HepG2 (cell line): ENCODE data around the gene PNPLA3. TPM values are rescaled to one million over a fixed set of nuclear protein-coding genes. Genes with fewer than 3 reads are reported as not detected.
A peak's percentile ranks its signal among the peaks of the same experiment; 100 is the strongest.

Source experiments
- ATAC-seq: fragments of 200-7000 bp; cut with Tn5 transposase; 3 replicates; pipeline ENCODE4 v1.9.1; 2020; ENCODE audit warnings: mild to moderate bottlenecking, moderate library complexity
- BruUV-seq: library from RNA; stranded (reverse); fragments of 400-500 nt; replicated peaks from 2 replicates; lab custom pipeline; 2021; lab: Mats Ljungman, UMichigan
- CTCF ChIA-PET: fragments of 300-600 bp; formaldehyde crosslinking; extraction: SDS; loops from one replicate; lab custom pipeline; 2021; ENCODE audit warnings: low total read pairs, inconsistent platforms, low intra/inter-chr PET ratio; lab: Yijun Ruan, JAX
- POLR2A ChIA-PET: fragments of 350-600 bp; sonication (Branson Sonifier 250); formaldehyde crosslinking; loops from one replicate; lab custom pipeline; 2020; ENCODE audit warnings: antibody characterized with exemption, inconsistent platforms; lab: Yijun Ruan, JAX
- DNase-seq: peaks from one replicate; pipeline ENCODE4 v3.0.0-alpha.2; 2015; ENCODE audit warnings: low spot score
- FAIRE-seq: peaks from 3 replicates; lab custom pipeline; 2011; peaks lifted over from hg19 to GRCh38; lab: Jason Lieb, UNC
- H2AFZ ChIP-seq: one replicate; pipeline ENCODE4 v1.6.1; 2011; ENCODE audit warnings: low read length, inconsistent platforms
- H3K27ac ChIP-seq: fragments of 300-600 bp; 3 replicates; pipeline ENCODE4 v1.8.0; 2011; ENCODE audit warnings: mixed run types, mild to moderate bottlenecking, mixed read lengths, low read length, inconsistent platforms; ENCODE audit not compliant: insufficient read depth; ENCODE audit errors: extremely low read length
- H3K27me3 ChIP-seq, 2 experiments: fragments of 200-600 bp in 1 of 2; 2 replicates in 1 of 2; 3 replicates in 1 of 2; pipeline versions ENCODE4 v1.6.0 to v1.8.0; 2011; ENCODE audit warnings: low read length in 2 of 2, mild to moderate bottlenecking in 2 of 2, moderate library complexity in 2 of 2, inconsistent platforms in 1 of 2; ENCODE audit not compliant: insufficient read depth in 2 of 2, control insufficient read depth in 1 of 2
- H3K36me3 ChIP-seq, 2 experiments: fragments of 200-600 bp in 1 of 2; replicated peaks in 1 of 2; 2 replicates in 1 of 2; 3 replicates in 1 of 2; pipeline versions ENCODE4 v1.5.1 to v1.8.0; 2011; ENCODE audit warnings: low read length in 2 of 2, inconsistent platforms in 1 of 2; ENCODE audit not compliant: insufficient read depth in 2 of 2, control insufficient read depth in 1 of 2
- H3K4me1 ChIP-seq: 2 replicates; pipeline ENCODE4 v1.5.1; 2012; ENCODE audit warnings: low read length, inconsistent platforms; ENCODE audit not compliant: insufficient read depth
- H3K4me2 ChIP-seq: 2 replicates; pipeline ENCODE4 v1.6.0; 2011; ENCODE audit warnings: low read depth, low read length, inconsistent platforms
- H3K4me3 ChIP-seq, 3 experiments: fragments of 200-600 bp in 1 of 3; sonication (generic), shearing (Covaris generic) in 1 of 3; replicated peaks in 1 of 3; 2 replicates each; pipeline ENCODE4 v1.5.1; 2011 to 2016; ENCODE audit warnings: low read length in 3 of 3, inconsistent platforms in 2 of 3, low read depth in 2 of 3, mild to moderate bottlenecking in 2 of 3, control low read depth in 1 of 3, mixed read lengths in 1 of 3; ENCODE audit not compliant: insufficient read depth in 1 of 3
- H3K79me2 ChIP-seq: one replicate; pipeline ENCODE4 v1.6.1; 2011; ENCODE audit warnings: low read length, inconsistent platforms; ENCODE audit not compliant: insufficient read depth
- H3K9ac ChIP-seq: 2 replicates; pipeline ENCODE4 v1.6.0; 2011; ENCODE audit warnings: mild to moderate bottlenecking, low read depth, low read length, inconsistent platforms; ENCODE audit not compliant: insufficient read depth
- H3K9me3 ChIP-seq: 2 replicates; pipeline ENCODE4 v1.5.1; 2012; ENCODE audit warnings: mild to moderate bottlenecking, low read length
- H4K20me1 ChIP-seq: 2 replicates; pipeline ENCODE4 v1.6.0; 2011; ENCODE audit warnings: inconsistent platforms, mild to moderate bottlenecking, low read length, moderate library complexity; ENCODE audit not compliant: insufficient read depth
- ARNT2 ChIP-seq: sonication (generic); formaldehyde crosslinking; IDR thresholded peaks from 2 replicates; pipeline ENCODE4 v1.8.0; 2022; ENCODE audit warnings: mild to moderate bottlenecking, low read depth, missing genetic modification reagents, moderate library complexity
- FOXK1 ChIP-seq: sonication (generic); formaldehyde crosslinking; IDR thresholded peaks from 2 replicates; pipeline ENCODE4 v1.4.0; 2020; ENCODE audit warnings: low read depth, missing genetic modification reagents, borderline replicate concordance
- MYNN ChIP-seq: sonication (generic); formaldehyde crosslinking; IDR thresholded peaks from 2 replicates; pipeline ENCODE4 v1.4.0; 2020; ENCODE audit warnings: mild to moderate bottlenecking, low read depth, missing genetic modification reagents
- SMAD1 ChIP-seq: sonication (generic); formaldehyde crosslinking; IDR thresholded peaks from 2 replicates; pipeline ENCODE4 v1.4.0; 2020; ENCODE audit warnings: missing genetic modification reagents, low read depth, mild to moderate bottlenecking, borderline replicate concordance
- SSRP1 ChIP-seq: IDR thresholded peaks from 2 replicates; pipeline ENCODE4 v1.6.1; 2016; ENCODE audit warnings: control low read depth
- WGBS: methylation state at CpG from one replicate; pipeline ENCODE4 v1.1.6; 2017; ENCODE audit warnings: low lambda C conversion rate; 5-methylcytosine and 5-hydroxymethylcytosine counted together
- in situ Hi-C: cut with HindIII; loops from 2 replicates; pipeline ENCODE4 v1.10.0; 2017; ENCODE audit warnings: low pct_unique_long_range_greater_than_20kb; ENCODE audit not compliant: extremely low pct_ligation_motif_present
- intact Hi-C: fragments of 100-400 bp; cut with micrococcal nuclease; formaldehyde crosslinking; loops from one replicate; pipeline ENCODE4 v1.10.0; 2022; ENCODE audit not compliant: unreplicated experiment
- polyA plus RNA-seq, 8 experiments: library from polyadenylated mRNA; depleted of rRNA in 3 of 8; stranded (reverse) in 7 of 8; unstranded in 1 of 8; fragments of >200 nt; fragmentation: Illumina TruSeq in 4 of 8; extraction: Trizol in 4 of 8; gene quantifications; 2 replicates each; pipeline versions ENCODE4 v1.2.1 to v1.2.3, GENCODE V29; 2011 to 2016; ENCODE audit warnings: low read depth in 4 of 8, missing spikeins in 1 of 8, mixed read lengths in 1 of 8; ENCODE audit not compliant: insufficient read depth in 1 of 8
- total RNA-seq, 5 experiments: library from RNA; depleted of rRNA; stranded (reverse); fragments of >200 nt; fragmentation: Illumina TruSeq; extraction: Trizol; gene quantifications; 2 replicates each; pipeline ENCODE4 v1.2.3, GENCODE V29; 2016; ENCODE audit warnings: low read depth in 1 of 5
- TF ChIP-seq, protein P1 (sequence below): sonication (generic); formaldehyde crosslinking; IDR thresholded peaks from 2 replicates; pipeline ENCODE4 v1.5.0; 2020; ENCODE audit warnings: mild to moderate bottlenecking, missing genetic modification reagents, moderate library complexity
- TF ChIP-seq, protein P2 (sequence below): sonication (generic); formaldehyde crosslinking; IDR thresholded peaks from 2 replicates; pipeline ENCODE4 v1.8.0; 2022; ENCODE audit warnings: missing genetic modification reagents, low read depth, mild to moderate bottlenecking, borderline replicate concordance
- TF ChIP-seq, protein P3 (sequence below): sonication (generic); formaldehyde crosslinking; IDR thresholded peaks from 2 replicates; pipeline ENCODE4 v1.8.1; 2023; ENCODE audit warnings: mild to moderate bottlenecking, moderate library complexity, missing genetic modification reagents
- TF ChIP-seq, protein P4 (sequence below): sonication (generic); formaldehyde crosslinking; IDR thresholded peaks from 2 replicates; pipeline ENCODE4 v1.5.1; 2020; ENCODE audit warnings: mild to moderate bottlenecking, moderate library complexity, missing genetic modification reagents

The PNPLA3 gene
- total and polyA plus RNA-seq, 2 of the 13 experiments (the other 11 are each of a cell fraction or from before 2014, with no cell fraction given): 16.9 to 19.8 TPM

DNA sequence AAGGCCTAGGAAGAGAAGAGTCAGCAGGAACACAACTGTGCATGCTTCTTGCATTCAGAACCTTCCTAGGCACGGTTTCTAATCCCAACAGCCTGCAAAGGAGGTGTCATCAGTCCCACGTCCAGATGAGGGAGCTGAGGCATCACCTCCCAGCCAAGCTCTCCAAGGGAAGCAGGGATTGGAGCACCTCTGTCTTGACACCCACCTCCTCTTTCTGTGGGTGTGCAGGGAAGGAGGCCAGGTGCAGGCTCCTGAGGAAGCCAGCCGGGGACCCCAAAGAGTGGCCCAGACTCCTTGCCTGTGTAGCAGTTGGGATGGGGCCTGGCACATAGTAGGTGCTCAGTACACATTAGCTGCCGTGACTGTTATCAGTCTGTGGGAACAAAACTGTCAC is 33.7 kb upstream of the PNPLA3 start:
- CTCF ChIA-PET: no interaction called here
- ATAC-seq (no peak), DNase-seq (no peak), FAIRE-seq (no peak)
- Histone ChIP-seq H2AFZ (no peak overlapping the region), H3K9ac (no peak overlapping the region), H3K4me2 (no peak overlapping the region), H3K4me3 (no peak overlapping the region), H3K9me3 (no peaks in the 10 kb centered on the region), H3K27me3 (peaks cover 12 to 37% of the 10 kb centered on the region in 2 experiments; a peak in 4 of 5 replicates), H4K20me1 (peaks cover 4% of the 10 kb centered on the region; the same call in 1 of the 2 replicates), H3K79me2 (no peaks in the 10 kb centered on the region), H3K27ac (no peak overlapping the region), H3K36me3 (no peaks in the 10 kb centered on the region)
- 7% methylated on average over 2 of the region's 4 CpGs for WGBS
- in situ Hi-C loops: loop anchor here (25.0 kb wide), 1 partner anchor 747 kb away; no protein-coding TSS in a partner anchor
- intact Hi-C loops: no loop called here
- POLR2A ChIA-PET: no interaction called here
- BruUV-seq: no TSS peak
- no peak for TF ChIP-seq SSRP1 (CRISPR knock-in tag)
- TF ChIP-seq, protein P1, sequence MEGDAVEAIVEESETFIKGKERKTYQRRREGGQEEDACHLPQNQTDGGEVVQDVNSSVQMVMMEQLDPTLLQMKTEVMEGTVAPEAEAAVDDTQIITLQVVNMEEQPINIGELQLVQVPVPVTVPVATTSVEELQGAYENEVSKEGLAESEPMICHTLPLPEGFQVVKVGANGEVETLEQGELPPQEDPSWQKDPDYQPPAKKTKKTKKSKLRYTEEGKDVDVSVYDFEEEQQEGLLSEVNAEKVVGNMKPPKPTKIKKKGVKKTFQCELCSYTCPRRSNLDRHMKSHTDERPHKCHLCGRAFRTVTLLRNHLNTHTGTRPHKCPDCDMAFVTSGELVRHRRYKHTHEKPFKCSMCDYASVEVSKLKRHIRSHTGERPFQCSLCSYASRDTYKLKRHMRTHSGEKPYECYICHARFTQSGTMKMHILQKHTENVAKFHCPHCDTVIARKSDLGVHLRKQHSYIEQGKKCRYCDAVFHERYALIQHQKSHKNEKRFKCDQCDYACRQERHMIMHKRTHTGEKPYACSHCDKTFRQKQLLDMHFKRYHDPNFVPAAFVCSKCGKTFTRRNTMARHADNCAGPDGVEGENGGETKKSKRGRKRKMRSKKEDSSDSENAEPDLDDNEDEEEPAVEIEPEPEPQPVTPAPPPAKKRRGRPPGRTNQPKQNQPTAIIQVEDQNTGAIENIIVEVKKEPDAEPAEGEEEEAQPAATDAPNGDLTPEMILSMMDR (CRISPR knock-in tag): peak; percentile 38
- TF ChIP-seq, all 625 proteins: peak for 1
- no peaks in the 10 kb centered on the region for H3K4me1 ChIP-seq

DNA sequence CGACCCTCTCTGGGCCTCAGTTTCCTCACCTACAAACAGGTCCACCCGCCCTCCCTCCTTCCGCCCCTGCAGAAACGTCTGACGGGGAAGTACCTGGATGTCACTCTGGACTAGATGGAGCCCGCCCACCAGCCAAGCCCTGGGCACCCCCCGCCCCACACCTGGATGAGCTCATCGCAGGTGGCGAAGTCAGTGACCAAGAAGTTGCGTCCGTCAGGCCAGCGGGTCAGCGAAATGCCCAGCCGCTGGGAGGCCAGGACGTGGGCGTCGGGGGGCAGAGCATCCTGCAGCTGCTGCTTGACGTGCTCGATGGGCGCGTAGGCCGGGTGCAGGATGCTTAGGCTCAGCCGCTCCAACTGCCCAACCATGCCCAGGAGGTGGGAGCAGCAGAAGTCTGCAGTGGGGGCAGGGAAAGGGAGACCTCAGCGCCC is 32.7 kb upstream of the PNPLA3 start:
- no peak for FAIRE-seq

More for the DNA sequence above, 32.7 kb upstream of the PNPLA3 start:
- Histone ChIP-seq H3K79me2 (no peaks in the 10 kb centered on the region), H3K27me3 (peaks cover 12 to 44% of the 10 kb centered on the region in 2 experiments; a peak in 4 of 5 replicates), H2AFZ (no peak overlapping the region), H3K4me3 (no peak overlapping the region), H3K4me2 (no peak overlapping the region), H3K36me3 (no peaks in the 10 kb centered on the region), H3K4me1 (no peaks in the 10 kb centered on the region), H3K9ac (no peak overlapping the region), H4K20me1 (peaks cover 4% of the 10 kb centered on the region; the same call in 1 of the 2 replicates), H3K9me3 (no peaks in the 10 kb centered on the region), H3K27ac (no peak overlapping the region)
- no TSS peak for BruUV-seq
- in situ Hi-C loops: loop anchor here (25.0 kb wide), 1 partner anchor 746 kb away; no protein-coding TSS in a partner anchor
- CTCF ChIA-PET: no interaction called here
- DNase-seq (no peak), ATAC-seq (no peak)
- intact Hi-C loops: no loop called here
- no peak for TF ChIP-seq FOXK1
- no peak for TF ChIP-seq MYNN (CRISPR knock-in tag)
- TF ChIP-seq SMAD1: no peak
- TF ChIP-seq, protein P2, sequence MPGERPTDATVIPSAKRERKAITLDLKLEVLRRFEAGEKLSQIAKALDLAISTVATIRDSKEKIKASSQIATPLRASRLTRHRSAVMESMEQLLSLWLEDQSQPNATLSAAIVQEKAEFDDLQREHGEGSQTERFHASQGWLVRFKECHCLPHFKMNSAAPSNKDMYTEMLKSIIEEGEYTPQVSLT (CRISPR knock-in tag): no peak
- TF ChIP-seq, protein P3, sequence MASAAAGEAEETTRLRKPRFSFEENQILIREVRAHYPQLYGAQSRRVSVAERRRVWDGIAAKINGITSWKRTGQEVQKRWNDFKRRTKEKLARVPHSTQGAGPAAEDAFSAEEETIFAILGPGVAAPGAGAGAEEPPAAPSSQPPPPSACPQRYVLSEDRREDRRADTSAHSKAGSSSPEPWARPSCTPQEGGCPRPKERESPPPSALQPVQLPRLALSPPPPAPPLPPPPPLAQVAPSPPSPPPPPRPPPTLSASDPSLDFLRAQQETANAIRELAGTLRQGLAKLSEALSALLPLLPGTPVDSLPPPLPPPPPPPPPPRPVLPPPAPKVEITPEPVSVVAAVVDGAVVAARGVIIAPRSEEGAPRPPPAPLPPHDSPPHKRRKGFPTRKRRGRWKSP (CRISPR knock-in tag): no peak
- no peak for TF ChIP-seq ARNT2 (CRISPR knock-in tag)
- TF ChIP-seq, protein P4, sequence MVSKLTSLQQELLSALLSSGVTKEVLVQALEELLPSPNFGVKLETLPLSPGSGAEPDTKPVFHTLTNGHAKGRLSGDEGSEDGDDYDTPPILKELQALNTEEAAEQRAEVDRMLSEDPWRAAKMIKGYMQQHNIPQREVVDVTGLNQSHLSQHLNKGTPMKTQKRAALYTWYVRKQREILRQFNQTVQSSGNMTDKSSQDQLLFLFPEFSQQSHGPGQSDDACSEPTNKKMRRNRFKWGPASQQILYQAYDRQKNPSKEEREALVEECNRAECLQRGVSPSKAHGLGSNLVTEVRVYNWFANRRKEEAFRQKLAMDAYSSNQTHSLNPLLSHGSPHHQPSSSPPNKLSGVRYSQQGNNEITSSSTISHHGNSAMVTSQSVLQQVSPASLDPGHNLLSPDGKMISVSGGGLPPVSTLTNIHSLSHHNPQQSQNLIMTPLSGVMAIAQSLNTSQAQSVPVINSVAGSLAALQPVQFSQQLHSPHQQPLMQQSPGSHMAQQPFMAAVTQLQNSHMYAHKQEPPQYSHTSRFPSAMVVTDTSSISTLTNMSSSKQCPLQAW (CRISPR knock-in tag): no peak
- WGBS: 23% methylated on average over 5 of the region's 24 CpGs
- POLR2A ChIA-PET: no interaction called here
